PC-9 (cell line): Measurements from ENCODE around the gene DNM3.

Experiments used
- CTCF ChIP-seq: fragments of 200-600 bp; sonication (generic); conservative IDR thresholded peaks from 2 replicates; pipeline ENCODE4 v1.6.1; 2017; ENCODE audit warnings: mixed run types, antibody characterized with exemption, mild to moderate bottlenecking, moderate library complexity
- EZH2 ChIP-seq: fragments of 200-600 bp; sonication (generic); IDR thresholded peaks from 2 replicates; pipeline ENCODE4 v1.8.0; 2017; ENCODE audit warnings: antibody characterized with exemption, low read depth

GRCh38 chr1:171835891-171836290, 5.4 kb upstream of the DNM3 start:
- no peak for TF ChIP-seq CTCF
- TF ChIP-seq EZH2 = no peak
